ENCODE measurements around the gene BICRA.
"Not testable (repeated sequence)": the region's sequence is repeated elsewhere in the genome, so short reads cannot be mapped to it uniquely, and the experiment has no call there.

BICRA gene

GRCh38 chr19:47719047-47719859, 110.3 kb downstream of the BICRA start:
- no peak for DNase-seq

- DNase-seq: no peak
Measured at GRCh38 chr19:47720669-47721422, 111.9 kb downstream of the BICRA start.

DNA sequence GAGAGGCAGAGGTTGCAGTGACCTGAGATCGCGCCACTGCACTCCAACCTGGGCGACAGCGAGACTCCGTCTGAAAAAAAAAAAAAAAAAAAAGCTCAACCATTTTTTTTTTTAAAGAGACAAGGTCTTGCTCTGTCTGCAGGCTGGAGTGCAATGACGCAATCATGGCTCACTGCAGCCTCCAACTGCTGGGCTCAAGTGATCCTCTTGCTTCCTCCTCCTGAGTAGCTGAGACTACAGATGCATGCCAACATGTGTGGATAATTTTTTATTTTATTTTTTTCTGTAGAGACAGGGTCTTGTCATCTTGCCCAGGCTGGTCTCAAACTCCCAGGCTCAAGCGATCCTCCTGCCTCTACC, 114.6 kb downstream of the BICRA start:
- DNase-seq: no peak

DNA sequence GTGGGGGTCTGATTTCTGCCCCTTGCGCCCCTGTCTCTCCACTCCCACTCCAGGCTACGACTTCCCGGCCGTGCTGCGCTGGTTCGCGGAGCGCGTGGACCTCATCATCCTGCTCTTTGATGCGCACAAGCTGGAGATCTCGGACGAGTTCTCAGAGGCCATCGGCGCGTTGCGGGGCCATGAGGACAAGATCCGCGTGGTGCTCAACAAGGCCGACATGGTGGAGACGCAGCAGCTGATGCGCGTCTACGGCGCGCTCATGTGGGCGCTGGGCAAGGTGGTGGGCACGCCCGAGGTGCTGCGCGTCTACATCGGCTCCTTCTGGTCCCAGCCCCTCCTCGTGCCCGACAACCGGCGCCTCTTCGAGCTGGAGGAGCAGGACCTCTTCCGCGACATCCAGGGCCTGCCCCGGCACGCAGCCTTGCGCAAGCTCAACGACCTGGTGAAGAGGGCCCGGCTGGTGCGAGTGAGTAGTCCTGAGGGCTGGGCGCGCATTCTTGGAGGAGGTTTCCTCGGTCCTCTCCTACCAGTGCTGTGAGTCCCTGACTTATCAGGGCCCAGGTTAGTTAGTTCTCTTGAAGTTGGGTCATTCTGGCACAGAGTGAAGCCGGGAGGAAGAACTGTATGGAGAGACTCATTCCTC, 116.9 kb downstream of the BICRA start:
- no peak for DNase-seq

GRCh38 chr19:47726467-47726866, 117.5 kb downstream of the BICRA start:
- no peak for DNase-seq

- DNase-seq: not testable (repeated sequence)
Measured at GRCh38 chr19:47728295-47728694, 119.4 kb downstream of the BICRA start.

- no peak for DNase-seq
Measured at GRCh38 chr19:47729468-47729798, 120.5 kb downstream of the BICRA start.

DNA sequence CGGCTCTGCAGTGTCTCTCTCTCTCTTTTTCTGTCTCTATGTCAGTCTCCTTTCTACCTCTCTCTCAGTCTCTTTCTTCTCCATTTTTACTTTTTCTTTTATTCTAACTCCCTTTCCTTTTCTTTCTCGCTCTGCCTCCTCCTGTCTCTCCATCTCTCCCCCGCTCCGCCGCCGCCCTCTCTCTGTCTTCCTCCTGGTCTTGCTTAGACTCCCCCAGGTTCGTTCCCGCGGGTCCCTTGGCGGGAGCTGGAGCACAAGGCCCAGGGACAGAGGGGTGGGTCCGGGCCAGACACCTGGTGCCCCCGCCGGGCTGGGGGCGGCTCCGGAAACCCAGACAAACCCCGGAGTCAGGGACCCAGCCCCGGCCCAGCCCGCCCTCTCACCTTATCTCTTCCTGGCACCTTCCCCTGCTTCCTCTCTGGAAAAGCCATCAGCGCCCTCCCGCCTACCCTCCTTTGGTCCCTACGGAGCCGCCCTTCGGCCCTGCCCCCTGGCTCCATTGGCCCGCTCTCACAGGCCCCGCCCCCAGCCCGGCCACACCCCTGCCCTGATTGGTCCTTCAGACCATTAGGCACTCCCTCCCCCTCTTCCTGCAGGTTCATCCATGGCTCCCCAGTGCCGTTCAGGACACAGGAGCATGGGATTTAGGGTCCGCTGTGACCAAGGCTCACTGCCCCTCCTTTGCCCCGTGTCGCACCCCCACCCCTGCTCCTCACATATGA, 121.0 kb downstream of the BICRA start:
- DNase-seq: peak; percentile 39

DNA sequence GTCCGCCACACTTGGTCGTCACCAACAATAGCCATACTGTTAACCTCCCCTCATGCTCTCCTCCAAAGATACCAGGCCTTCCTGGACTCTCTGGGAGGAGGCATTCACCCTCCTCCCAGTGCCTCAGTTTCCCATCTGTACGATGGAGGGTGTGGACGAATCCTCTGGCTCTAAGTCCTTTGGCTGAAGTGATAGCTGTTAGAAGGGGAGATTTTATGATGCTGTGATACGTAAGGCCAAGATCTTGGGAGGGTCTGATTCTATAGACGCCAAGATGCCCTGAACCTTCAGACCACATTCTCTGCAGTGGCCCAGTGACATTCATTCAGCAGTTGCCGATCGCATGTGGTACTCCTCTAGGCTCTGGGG, 121.6 kb downstream of the BICRA start:
- no peak for DNase-seq

DNA sequence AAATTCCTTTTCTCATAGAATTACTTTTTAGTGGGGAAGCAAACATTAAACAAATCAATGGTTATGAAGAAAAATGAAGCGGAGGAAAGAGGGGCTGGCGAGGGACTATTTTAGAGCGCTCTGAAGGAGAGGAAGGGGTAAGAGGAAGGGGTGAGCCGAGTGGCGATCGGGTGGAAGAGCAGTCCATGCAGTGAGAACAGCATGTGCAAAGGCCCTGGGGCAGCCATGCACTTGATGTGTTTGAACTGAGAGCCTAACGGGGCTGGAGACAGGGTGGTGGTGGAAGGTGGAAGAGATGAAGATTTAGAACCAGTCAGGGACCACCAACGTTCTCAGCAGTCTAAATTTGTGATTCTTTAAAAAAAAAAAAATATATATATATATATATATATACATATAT, 122.0 kb downstream of the BICRA start:
- DNase-seq: no peak

- no peak for DNase-seq
Measured at GRCh38 chr19:47735131-47735530, 126.2 kb downstream of the BICRA start.

DNA sequence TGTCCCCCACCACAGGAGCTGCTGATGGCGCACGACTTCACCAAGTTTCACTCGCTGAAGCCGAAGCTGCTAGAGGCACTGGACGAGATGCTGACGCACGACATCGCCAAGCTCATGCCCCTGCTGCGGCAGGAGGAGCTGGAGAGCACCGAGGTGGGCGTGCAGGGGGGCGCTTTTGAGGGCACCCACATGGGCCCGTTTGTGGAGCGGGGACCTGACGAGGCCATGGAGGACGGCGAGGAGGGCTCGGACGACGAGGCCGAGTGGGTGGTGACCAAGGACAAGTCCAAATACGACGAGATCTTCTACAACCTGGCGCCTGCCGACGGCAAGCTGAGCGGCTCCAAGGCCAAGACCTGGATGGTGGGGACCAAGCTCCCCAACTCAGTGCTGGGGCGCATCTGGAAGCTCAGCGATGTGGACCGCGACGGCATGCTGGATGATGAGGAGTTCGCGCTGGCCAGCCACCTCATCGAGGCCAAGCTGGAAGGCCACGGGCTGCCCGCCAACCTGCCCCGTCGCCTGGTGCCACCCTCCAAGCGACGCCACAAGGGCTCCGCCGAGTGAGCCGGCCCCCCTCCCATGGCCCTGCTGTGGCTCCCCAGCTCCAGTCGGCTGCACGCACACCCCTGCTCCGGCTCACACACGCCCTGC, 132.1 kb downstream of the BICRA start:
- no peak for DNase-seq

GRCh38 chr19:47741544-47742140, 132.7 kb downstream of the BICRA start:
- no peak for DNase-seq

DNA sequence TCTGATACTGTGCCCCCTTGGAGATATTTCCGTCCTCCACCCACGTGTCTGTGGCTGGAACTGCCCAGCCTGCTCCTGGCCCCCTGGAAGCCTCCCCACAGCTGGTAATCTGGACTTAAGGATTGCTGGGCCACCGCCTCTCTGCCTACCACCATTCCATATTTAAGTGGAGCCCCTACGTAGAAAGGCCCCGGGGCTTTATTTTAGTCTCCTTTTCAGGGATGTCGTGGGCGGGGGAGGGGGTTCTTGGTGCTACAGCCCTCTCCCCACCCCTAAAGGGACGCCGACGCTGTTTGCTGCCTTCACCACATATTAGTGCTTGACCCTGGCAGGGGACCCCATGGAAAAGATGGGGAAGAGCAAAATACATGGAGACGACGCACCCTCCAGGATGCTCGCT, 133.7 kb downstream of the BICRA start:
- no peak for DNase-seq

- DNase-seq: peak; percentile 96
Measured at GRCh38 chr19:47745010-47745901, 136.3 kb downstream of the BICRA start, which contains the start of gene NOP53. TSS of gene NOP53 (plus strand) at chr19:47745546. CDS start at chr19:47745560, 14 bp downstream.

DNA sequence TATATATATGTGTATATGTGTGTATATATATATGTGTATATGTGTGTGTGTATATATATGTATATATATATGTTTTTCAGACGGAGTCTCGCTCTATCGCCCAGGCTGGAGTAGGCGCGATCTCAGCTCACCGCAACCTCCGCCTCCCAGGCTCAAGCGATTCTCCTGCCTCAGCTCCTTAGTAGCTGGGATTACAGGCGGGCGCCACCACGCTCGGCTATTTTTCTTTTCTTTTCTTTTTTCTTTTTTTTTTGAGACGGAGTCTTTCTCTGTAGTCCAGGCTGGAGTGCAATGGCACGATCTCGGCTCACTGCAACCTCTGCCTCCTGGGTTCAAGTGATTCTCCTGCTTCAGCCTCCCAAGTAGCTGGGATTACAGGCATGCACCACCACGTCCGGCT, 137.2 kb downstream of the BICRA start:
- not testable (repeated sequence) for DNase-seq

GRCh38 chr19:47749326-47749725, 140.4 kb downstream of the BICRA start:
- no peak for DNase-seq

DNA sequence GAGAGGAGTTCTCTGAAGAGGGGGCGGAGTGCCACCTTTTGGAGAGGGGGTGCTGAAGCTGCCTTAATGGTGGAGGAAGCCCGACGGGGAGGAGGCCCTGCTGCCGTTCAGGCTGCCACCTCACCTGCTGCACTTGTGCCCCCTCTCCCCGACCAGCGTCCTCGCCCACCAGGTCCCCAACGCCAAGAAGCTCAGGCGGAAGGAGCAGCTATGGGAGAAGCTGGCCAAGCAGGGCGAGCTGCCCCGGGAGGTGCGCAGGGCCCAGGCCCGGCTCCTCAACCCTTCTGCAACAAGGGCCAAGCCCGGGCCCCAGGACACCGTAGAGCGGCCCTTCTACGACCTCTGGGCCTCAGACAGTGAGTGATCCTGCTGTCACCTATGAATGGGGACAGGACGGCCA, 141.8 kb downstream of the BICRA start:
- no peak for DNase-seq

GRCh38 chr19:47752440-47753211, 143.7 kb downstream of the BICRA start:
- no peak for DNase-seq

Data from activated T-cell treated with anti-CD3 and anti-CD28 coated beads, Interleukin-2, amount 50 U/mL, for 1 hour (primary cell).